Subcutaneous abdominal adipose tissue (tissue), 5 donors: ENCODE results near the gene NOC2L.

ENCODE experiments used
- H3K27ac ChIP-seq: one replicate; pipeline ENCODE4 v1.7.0; 2013; ENCODE audit warnings: low read depth, mild to moderate bottlenecking, inconsistent platforms, low read length, moderate library complexity
- H3K27me3 ChIP-seq, 5 donors: one replicate each; pipeline ENCODE4 v1.7.0; 2013; ENCODE audit warnings: low read length in 5 of 5, inconsistent platforms in 1 of 5; ENCODE audit not compliant: control insufficient read depth in 5 of 5, insufficient read depth in 4 of 5
- H3K36me3 ChIP-seq, 5 donors: one replicate each; pipeline ENCODE4 v1.7.0; 2013; ENCODE audit warnings: low read length in 5 of 5; ENCODE audit not compliant: control insufficient read depth in 5 of 5, insufficient read depth in 5 of 5
- H3K4me1 ChIP-seq, 5 donors: one replicate each; pipeline ENCODE4 v1.7.0; 2013; ENCODE audit warnings: low read length in 5 of 5, mild to moderate bottlenecking in 3 of 5, moderate library complexity in 1 of 5; ENCODE audit not compliant: control insufficient read depth in 5 of 5, insufficient read depth in 5 of 5
- H3K4me3 ChIP-seq, 5 donors: one replicate each; pipeline ENCODE4 v1.7.0; 2013; ENCODE audit warnings: low read length in 5 of 5, low read depth in 1 of 5
- H3K9ac ChIP-seq, 5 donors: one replicate each; pipeline ENCODE4 v1.7.0; 2013; ENCODE audit warnings: low read length in 5 of 5, mild to moderate bottlenecking in 4 of 5, moderate library complexity in 3 of 5
- H3K9me3 ChIP-seq, 5 donors: one replicate each; pipeline ENCODE4 v1.7.0; 2013; ENCODE audit warnings: low read length in 5 of 5; ENCODE audit not compliant: control insufficient read depth in 5 of 5
- donor health status: healthy.
- donor health status: healthy.
- donor health status: healthy.
- donor health status: healthy.
- donor health status: healthy.

The NOC2L gene

GRCh38 chr1:974687-975328 lies 15.8 kb upstream of the NOC2L start:
- Histone ChIP-seq H3K4me3 (no peak overlapping the region), H3K36me3 (no peaks in the 10 kb centered on the region), H3K9ac (no peak overlapping the region), H3K27ac (no peak overlapping the region), H3K9me3 (no peaks in the 10 kb centered on the region), H3K4me1 (peaks cover 2 to 7% (median 3%) of the 10 kb centered on the region in 5 donors), H3K27me3 (peaks cover 34 to 69% (median 64%) of the 10 kb centered on the region in 5 donors)

- H3K27me3 ChIP-seq = peaks cover 31 to 70% (median 65%) of the 10 kb centered on the region in 5 donors
- H3K4me3 ChIP-seq = no peak overlapping the region
- peaks cover 2 to 7% (median 3%) of the 10 kb centered on the region in 5 donors for H3K4me1 ChIP-seq
Observed at GRCh38 chr1:974293-974640, 15.2 kb upstream of the NOC2L start.

GRCh38 chr1:973459-974292 lies 14.6 kb upstream of the NOC2L start:
- Histone ChIP-seq H3K9ac (no peak overlapping the region), H3K36me3 (no peaks in the 10 kb centered on the region), H3K27ac (no peak overlapping the region), H3K4me3 (no peak overlapping the region), H3K9me3 (no peaks in the 10 kb centered on the region), H3K27me3 (peaks cover 30 to 75% (median 68%) of the 10 kb centered on the region in 5 donors), H3K4me1 (peaks cover 2 to 7% (median 3%) of the 10 kb centered on the region in 5 donors)

More at GRCh38 chr1:974293-974640, 15.2 kb upstream of the NOC2L start:
- no peak overlapping the region for H3K27ac ChIP-seq
- no peaks in the 10 kb centered on the region for H3K36me3 ChIP-seq
- H3K9ac ChIP-seq = no peak overlapping the region
- no peaks in the 10 kb centered on the region for H3K9me3 ChIP-seq

- Histone ChIP-seq H3K4me3 (no peak overlapping the region), H3K9ac (no peak overlapping the region), H3K36me3 (no peaks in the 10 kb centered on the region), H3K27ac (no peak overlapping the region), H3K4me1 (peaks cover 0 to 7% (median 3%) of the 10 kb centered on the region in 5 donors), H3K27me3 (peaks cover 35 to 75% (median 68%) of the 10 kb centered on the region in 5 donors), H3K9me3 (no peaks in the 10 kb centered on the region)
Observed at GRCh38 chr1:972726-973458, 13.8 kb upstream of the NOC2L start.

GRCh38 chr1:971751-972506 lies 12.9 kb upstream of the NOC2L start:
- H3K9ac ChIP-seq = no peak overlapping the region
- H3K4me3 ChIP-seq = no peak overlapping the region
- H3K36me3 ChIP-seq = no peaks in the 10 kb centered on the region
- H3K27me3 ChIP-seq = peaks cover 41 to 82% (median 76%) of the 10 kb centered on the region in 5 donors
- H3K4me1 ChIP-seq = peaks cover 0 to 13% (median 9%) of the 10 kb centered on the region in 5 donors
- H3K9me3 ChIP-seq = no peaks in the 10 kb centered on the region
- H3K27ac ChIP-seq = no peak overlapping the region

- H3K36me3 ChIP-seq = no peaks in the 10 kb centered on the region
- H3K27me3 ChIP-seq = peaks cover 38 to 79% (median 74%) of the 10 kb centered on the region in 5 donors
- H3K9me3 ChIP-seq = no peaks in the 10 kb centered on the region
- H3K4me1 ChIP-seq = peaks cover 0 to 18% (median 15%) of the 10 kb centered on the region in 5 donors
- H3K4me3 ChIP-seq = no peak overlapping the region
- no peak overlapping the region for H3K27ac ChIP-seq
- no peak overlapping the region for H3K9ac ChIP-seq
Observed at GRCh38 chr1:970973-971730, 12.1 kb upstream of the NOC2L start.

- Histone ChIP-seq H3K27ac (no peak overlapping the region), H3K4me3 (no peak overlapping the region), H3K27me3 (peaks cover 36 to 72% (median 67%) of the 10 kb centered on the region in 5 donors), H3K36me3 (no peaks in the 10 kb centered on the region), H3K4me1 (peaks cover 0 to 18% (median 18%) of the 10 kb centered on the region in 5 donors), H3K9me3 (no peaks in the 10 kb centered on the region), H3K9ac (no peak overlapping the region)
Observed at GRCh38 chr1:970242-970972, 11.4 kb upstream of the NOC2L start.

GRCh38 chr1:969260-969855 lies 10.3 kb upstream of the NOC2L start:
- Histone ChIP-seq H3K4me1 (peaks cover 0 to 18% (median 18%) of the 10 kb centered on the region in 5 donors), H3K9ac (no peak overlapping the region), H3K36me3 (peaks cover 0 to 3% (median 0%) of the 10 kb centered on the region in 5 donors), H3K27ac (no peak overlapping the region), H3K9me3 (no peaks in the 10 kb centered on the region), H3K4me3 (no peak overlapping the region), H3K27me3 (peaks cover 34 to 64% (median 57%) of the 10 kb centered on the region in 5 donors)
